GM10266 (cell line): ENCODE results near the gene BRSK1.

Experiments used
- DNase-seq: peaks from one replicate; pipeline ENCODE4 v3.0.0; 2012; ENCODE audit errors: extremely low spot score
- CTCF ChIP-seq: IDR thresholded peaks from 2 replicates; pipeline ENCODE4 v1.5.1; 2012; ENCODE audit warnings: mild to moderate bottlenecking, low read depth; ENCODE audit not compliant: control insufficient read depth, insufficient read depth; ENCODE audit errors: missing control alignments

The BRSK1 gene

GRCh38 chr19:55283548-55284377 is at the start of gene BRSK1:
Gene BRSK1 (plus strand): TSS chr19:55283997. CDS start chr19:55284443, 446 bp downstream.
- no peak for DNase-seq
- no peak for TF ChIP-seq CTCF

DNA sequence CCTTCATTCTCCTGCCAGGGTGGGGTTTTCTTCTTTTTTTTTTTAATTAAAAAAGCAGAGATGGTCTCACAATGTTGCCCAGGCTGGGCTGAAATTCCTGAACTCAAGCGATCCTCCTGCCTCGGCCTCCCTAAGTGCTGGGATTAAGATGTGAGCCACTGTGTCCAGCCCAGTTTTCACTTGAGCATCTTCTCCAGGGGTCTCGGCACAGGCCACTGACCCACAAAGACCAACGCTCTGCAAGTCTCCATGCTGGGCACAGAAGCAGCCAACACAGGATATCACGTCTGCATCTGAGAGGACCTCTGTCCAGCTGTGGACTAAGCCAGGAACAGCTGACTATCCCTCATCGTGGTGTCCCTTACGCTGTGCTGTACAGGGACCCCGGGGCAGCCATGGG is 45.8 kb upstream of the BRSK1 start:
- no peak for DNase-seq
- TF ChIP-seq CTCF, result no peak

GRCh38 chr19:55239004-55239403 is 44.8 kb upstream of the BRSK1 start:
- no peak for DNase-seq
- TF ChIP-seq CTCF, result no peak

GRCh38 chr19:55240713-55241020 is 43.1 kb upstream of the BRSK1 start:
- TF ChIP-seq CTCF, result no peak
- DNase-seq, result no peak

- TF ChIP-seq CTCF, result no peak
- no peak for DNase-seq
Observed at GRCh38 chr19:55241143-55241934, 42.5 kb upstream of the BRSK1 start.

DNA sequence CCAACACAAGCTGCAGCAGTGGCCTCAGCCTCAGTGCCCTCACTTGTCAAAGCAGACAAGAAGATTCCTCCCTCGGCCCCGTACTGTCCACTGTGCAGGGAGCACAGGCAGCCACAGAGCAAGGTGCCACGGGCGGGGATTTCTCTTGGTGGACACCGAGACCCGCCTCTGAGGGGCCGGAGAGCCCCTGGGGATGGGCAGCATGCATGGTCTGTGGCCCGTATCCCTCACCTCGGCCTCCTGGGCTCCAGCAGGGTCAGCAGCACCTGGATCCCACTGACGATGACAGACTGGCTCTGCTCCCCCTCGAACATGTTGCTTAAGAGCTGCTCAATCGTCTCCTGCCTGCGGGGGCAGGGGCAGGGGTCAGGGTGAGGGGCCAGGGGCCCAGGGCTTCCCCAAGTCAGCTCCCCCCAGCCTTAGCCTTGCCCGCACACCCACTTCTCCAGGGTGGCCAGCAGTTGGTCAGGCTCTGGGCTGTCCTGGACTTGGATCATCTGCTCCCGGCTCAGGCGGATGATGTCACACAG is 41.8 kb upstream of the BRSK1 start:
- no peak for DNase-seq
- no peak for TF ChIP-seq CTCF

DNA sequence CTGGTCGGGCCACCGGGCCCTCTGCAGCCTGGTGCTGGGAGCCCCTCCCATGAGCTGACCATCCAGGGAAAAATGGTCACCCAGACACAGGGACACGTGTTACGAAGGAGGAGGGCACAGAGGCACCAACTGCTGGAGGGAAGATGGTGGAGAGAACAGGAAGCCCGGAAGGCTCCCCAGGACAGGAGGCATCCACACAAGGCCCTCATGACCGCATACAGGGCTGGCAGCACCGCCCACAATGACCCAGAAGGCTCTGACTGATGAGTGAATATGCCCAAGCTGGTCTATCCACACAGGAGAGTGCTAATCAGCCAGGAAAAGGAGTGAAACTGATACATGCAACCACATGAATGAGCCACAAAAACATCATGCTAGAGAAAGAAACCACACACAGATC is 41.3 kb upstream of the BRSK1 start:
- no peak for TF ChIP-seq CTCF

More for the DNA sequence above, 41.3 kb upstream of the BRSK1 start:
- DNase-seq, result no peak
